ENCODE measurements around the gene ESRP2.

The ESRP2 gene

DNA sequence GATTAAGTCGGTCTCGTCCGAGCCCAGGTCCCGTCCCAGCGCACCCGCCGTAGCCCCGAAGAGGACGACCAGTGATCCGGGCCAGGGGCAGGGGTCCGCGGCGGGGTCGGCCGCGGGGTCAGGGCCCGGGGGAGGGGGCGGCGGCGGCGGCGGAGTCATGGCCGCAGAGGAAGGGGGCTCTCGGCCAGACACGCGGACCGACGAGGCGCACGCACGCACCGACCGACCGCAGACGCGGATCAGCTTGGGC is at the start of gene ESRP2:
Gene ESRP2, minus strand, starts transcription at position 241 of the 250 bp plus-strand sequence. Its CDS starts 82 bp downstream, at position 159.
- no peak for DNase-seq (ENCODE audit: low spot score)

DNA sequence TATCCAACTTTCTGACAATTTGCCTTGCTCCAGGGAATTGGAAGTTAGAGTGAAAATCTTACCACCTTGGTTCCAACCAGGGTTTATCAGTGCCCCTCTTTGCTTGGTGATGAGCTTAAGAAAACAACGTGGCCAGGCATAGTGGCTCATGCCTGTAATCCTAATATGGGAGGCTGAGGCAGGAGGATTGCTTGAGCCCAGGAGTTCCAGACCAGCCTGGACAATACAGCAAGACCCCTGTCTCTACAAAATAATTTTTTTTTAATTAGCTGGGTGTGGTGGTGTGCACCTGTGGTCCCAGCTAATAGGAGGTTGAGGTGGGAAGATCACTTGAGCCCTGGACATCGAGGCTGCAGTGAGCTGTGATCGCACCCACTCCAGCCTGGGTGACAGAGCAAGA is 49.8 kb upstream of the ESRP2 start:
- DNase-seq (ENCODE audit: low spot score): no peak

DNA sequence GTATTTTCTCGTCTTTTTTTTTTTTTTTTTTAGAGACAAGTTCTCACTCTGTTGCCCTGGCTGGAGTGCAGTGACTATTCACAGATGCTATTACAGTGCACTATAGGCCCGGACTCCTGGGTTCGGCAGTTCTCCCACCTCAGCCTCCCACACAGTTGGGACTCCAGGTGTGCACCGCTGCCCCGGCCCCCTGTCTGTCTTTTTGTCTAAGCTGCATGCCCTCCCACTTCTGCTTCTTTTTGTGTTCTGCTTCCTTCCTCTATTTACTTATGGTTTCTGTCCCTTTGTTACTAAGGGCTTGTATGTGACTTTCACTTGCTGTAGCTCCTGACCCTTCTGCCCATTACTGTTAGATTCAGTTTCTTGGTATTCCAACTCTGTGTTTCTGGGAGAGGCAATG is 48.9 kb upstream of the ESRP2 start:
- DNase-seq (ENCODE audit: low spot score): no peak

DNA sequence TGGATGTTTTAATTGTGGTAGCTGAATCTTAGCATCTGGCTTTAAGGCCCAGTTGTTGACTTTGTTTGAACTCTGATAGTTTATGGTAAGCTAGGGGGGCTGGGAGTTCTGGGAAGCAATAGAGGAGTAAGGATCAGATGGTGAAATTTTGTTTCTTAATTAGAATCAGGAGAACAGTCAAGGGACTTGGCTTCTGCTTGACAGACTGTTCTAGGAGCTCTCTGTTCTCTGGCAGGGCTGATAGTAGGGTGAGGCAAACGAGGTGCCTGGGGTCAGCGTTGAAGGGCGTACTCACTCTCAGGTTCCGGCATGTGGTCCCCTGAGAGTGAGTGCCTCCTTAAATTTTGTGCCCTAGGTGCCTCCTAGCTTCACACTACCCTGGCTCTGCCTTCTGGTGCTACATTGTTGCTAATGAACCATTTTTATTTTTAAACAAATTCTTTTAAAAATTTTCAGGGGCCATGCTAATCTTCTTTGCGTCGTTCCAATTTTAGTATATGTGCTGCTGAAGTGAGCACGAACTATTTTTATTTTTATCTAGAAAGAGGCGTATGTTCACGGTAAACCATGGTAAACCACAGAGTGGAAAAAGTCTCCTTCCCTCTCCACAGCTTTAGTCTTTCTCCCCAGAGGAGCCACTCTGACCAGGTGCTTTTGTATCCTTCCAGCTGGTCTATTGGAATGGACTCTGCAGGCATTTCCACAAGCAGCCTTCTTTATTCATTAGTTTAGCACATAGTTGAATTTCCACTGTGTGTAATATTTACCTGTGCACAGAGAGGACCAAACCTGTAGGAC is 48.1 kb upstream of the ESRP2 start:
- DNase-seq (ENCODE audit: low spot score): no peak

DNA sequence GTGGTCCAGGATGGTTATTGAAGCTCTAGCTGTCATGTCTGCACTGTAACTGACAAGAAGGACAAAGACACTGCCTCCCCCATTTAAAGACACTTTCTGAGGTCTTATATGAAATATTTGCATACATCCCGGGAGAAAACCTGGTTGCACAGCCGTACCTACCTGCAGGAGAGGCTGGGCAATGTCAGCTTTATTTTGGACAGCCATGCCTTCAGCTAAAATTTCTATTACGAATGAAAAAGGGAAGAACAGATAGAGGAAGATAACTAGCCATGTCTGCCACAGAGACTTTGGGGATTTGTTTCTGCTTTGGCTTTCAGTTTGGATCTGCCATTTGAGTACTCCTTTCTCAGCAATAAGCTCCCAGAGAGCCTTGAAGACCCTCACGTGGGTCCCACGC is 47.4 kb upstream of the ESRP2 start:
- DNase-seq (ENCODE audit: low spot score): no peak

DNA sequence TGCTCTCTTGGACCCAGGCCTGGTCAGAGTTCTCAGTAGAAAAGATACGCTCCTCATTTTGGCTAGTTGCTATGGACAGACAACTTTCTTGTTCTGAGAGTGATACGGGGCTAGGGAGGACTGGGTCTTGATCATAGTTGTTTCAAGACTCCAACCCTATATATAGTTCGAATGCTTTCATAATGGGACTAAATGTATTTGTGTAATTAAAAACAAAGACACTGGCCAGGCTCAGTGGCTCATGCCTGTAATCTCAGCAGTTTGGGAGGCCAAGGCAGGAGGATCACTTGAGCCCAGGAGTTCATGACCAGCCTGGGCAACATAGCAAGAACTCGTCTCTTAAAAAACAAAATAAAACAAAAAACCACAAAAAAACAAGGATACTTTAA is 46.1 kb upstream of the ESRP2 start:
- DNase-seq (ENCODE audit: low spot score): no peak

DNA sequence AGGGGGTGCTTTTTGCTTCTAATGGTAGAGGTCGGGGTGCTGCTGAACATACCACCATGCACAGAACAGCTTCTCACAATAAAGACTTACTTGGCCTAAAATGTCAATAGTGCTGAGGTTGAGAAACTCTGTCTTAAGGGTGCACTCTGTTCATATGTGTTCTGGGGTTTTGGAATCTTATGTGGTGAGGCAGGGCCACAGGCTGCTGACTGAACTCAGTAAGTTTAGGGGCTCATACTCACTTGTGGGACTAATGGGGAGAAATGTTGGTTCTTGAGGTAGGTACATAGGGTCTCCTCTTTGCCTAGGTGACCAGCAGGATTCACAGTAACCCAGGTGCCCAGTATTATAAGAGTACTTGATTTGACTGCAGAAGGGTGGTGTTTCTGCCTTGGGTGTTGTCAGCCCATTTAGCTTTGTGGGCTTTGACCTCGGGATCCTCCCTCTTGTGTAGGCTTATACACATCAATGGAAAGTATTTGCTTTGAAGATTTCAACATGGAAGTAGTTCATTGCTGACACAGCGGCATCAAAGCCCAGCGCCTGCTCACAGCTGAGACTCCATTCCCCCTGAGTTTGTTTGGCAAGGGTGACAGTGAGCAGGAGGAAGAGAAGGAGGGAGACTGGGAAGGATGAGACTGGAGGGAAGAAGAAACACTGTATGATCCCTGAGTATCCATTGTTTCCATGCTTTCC is 45.6 kb upstream of the ESRP2 start:
- peak; percentile 35 for DNase-seq (ENCODE audit: low spot score)

DNA sequence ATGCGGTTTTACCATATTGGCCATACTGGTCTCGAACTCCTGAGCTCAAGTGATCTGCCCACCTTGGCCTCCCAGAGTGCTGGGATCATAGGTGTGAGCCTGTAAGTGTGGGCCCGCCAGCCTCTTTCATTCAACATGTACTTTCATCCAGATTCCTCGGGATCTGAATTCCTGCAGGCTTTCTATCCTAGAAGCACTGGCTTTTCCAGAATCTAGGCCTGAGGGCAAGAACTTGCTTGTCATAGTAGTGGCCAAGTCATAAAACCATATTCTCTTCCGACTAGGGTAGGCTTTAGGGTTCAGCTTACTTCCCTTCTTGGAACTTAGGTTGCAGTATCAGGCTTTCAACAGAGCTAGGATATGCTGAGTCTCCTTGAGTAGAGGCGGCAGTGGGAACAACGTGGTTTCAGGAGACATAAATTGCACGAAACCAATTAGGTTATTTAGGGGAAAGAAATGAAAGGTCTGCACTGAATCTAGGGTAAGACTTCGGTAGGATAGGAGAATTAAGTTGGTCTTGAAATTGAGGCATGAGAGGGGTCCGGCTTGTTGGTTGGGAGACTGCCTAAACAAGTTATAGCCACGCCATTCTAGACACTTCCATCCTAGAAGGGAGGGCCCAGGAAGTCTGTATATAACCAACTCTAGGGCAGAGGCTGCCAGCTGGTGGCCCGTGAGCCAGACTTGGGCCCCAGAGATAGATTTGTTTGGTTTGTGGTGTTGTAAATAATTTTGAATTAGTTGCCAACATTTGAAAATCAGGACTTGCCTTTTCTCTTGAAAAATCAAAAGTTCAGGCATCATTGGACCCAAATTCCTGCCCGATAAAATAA is 44.0 kb upstream of the ESRP2 start:
- no peak for DNase-seq (ENCODE audit: low spot score)

DNA sequence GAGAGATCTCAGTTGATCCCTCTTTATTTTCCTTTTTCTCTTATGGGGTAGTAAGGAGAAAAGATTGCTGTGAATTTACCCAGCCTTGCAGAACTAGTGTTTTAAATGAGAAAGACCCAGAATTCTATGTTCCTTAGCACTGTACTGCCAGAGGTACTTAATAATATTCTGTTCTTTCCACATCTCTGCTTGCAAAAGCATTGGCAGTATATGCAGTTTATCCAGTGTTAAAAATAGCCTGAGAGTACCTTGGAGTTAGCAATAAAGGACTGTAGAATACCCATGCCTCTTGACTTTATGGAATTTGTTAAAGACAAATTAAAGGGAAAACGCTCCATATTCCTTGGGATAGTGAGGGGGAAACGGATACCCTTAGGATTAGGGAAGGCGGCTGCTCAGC is 40.3 kb upstream of the ESRP2 start:
- no peak for DNase-seq (ENCODE audit: low spot score)

DNA sequence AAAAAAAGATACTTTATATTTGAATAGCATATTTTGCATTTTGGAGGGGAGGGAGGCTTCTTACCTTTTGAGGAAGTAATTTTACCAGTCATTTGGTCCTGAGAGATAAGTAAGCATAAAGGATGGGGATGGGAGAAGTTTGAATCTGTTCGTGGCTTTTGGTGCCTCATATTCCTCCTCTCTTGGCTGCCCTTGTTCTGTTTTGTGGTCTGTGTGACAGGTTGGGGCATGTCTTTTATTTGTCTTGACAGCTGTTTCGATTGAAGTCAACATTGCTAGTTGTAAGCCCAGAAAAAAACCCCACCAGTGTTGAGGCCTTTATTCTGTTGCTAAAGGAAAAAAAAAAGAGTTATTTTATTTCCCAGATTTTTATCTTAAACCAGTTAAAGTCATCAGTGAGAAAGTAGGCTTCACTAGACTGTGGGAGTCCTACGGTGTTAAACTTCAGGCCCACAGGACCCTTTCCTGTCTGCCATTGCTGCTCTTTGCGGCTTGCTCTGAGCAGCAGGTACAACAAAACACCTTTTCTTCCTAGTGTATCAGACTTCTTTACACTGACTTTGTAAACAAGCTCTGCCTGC is 39.8 kb upstream of the ESRP2 start:
- DNase-seq (ENCODE audit: low spot score): peak; percentile 73

DNA sequence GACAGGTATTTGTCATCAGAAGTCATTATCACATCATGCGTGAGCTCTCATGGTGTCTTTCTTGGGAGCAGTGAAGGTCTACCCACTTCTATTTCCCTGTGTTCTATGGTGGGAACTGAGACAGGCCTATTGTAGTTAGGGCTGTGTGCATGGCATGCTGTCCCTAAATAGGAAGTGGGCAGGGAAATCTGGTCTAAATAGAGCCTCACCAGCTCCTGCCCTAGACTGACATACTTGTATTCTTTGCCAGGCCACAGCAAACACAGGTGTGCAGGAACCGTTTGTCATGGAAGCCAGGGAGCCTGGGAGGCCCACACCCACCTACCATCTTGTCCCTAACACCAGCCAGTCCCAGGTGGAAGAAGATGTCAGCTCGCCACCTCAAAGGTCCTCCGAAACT is 38.5 kb upstream of the ESRP2 start:
- DNase-seq (ENCODE audit: low spot score): no peak

DNA sequence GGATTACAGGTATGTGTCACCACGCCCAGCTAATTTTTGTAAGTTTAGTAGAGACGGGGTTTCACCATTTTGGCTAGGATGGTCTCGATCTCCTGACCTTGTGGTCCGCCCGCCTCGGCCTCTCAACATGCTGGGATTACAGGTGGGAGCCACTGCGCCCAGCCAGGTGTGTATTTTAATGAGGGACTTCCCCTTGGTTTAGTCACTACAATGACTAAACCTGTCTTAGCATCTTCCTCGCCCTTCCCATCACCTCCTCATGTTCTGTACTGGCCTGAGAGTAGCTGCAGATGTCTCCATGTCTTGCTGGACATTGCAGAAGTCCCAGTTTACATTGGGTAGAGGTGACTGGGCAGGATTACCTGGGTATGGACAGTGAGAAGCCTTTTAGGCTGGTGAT is 38.0 kb upstream of the ESRP2 start:
- peak; percentile 29 for DNase-seq (ENCODE audit: low spot score)

DNA sequence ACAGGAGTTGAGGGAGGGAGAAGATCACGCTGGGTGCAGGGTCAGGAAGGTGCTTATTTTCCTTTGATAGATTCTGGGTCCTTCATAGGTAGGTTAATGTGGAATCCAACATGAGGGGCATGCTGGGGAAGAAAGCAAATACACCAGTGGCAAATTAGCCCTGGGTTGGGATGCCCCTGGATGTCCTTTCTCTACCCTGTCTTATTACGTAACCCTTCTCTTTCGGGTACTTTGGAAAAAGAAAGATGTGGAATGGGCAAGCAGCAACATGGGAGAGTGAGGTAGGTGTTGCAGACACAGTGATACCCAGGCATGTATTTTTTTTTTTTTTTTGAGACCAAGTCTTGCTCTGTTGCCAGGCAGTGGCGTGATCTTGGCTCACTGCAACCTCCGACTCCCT is 37.5 kb upstream of the ESRP2 start:
- no peak for DNase-seq (ENCODE audit: low spot score)

DNA sequence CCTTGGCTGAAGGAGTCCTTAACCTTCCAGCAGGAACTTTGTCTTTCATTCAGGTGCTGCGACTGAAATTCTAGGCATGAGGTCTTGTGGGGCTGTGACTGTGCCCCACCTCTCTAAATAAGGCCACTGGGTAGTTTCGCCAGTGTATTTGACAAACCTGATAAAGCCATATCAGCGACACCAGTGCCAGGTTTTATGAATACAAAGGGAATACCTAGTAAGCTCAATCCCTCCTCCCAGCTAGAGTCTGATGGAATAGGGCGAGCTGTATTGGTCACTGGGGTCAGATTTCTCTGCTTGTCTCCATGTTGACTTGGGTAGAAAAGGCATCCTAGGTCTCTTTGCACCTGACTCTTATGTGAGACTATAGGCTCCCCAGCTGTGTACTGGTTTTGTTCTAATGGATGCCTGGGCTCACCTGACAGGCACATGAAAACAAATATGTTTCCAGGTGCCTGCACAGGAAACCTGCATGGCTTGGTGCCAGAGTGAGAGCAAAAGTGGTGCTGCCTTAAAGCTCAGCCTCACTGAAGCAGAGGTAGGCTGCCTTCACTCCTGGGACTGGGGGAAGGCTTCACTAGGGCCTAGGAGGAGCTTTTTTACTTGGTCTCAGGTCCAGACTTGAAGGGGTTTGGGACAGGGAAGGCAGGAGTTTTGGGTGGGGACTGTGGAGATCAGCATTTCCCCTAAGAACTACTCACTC is 36.7 kb upstream of the ESRP2 start:
- peak; percentile 64 for DNase-seq (ENCODE audit: low spot score)

DNA sequence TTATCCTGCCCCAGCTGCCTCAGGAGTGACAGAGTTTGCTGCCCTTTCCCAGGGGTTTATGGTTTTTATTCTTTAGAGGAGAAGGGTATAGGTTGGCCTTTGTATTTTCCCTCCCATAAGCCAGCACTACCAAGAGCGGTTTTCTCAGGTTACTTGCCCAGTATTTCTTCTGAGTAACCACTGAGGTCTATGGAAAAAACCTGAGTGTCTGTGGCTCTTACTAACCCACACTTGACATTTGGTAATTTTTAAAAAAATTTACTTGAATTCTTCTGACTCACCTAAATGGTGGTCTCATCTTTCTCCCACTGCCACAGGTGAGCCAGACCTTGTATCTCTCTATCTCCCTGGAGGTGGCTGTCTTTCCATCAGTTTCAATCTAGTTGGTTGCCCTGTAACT is 34.4 kb upstream of the ESRP2 start:
- DNase-seq (ENCODE audit: low spot score): peak; percentile 63

DNA sequence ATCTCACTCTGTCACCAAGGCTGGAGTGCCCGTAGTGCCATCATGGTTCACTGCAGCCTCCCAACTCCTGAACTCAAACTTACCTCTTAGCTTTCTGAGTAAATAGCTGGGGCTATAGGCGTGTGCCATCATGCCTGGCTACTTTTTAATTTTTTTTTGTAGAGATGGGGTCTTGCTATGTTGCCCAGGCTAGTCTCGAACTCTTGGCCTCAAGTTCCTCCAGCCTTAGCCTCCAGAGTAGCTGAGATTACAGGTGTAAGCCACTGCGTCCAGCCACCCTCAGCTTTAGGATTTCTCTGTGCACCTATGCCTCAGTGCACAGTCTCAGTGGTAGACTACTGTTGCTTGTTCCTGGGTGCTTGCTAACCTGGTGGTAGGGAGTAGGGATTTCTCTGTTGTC is 33.9 kb upstream of the ESRP2 start:
- DNase-seq (ENCODE audit: low spot score): no peak

DNA sequence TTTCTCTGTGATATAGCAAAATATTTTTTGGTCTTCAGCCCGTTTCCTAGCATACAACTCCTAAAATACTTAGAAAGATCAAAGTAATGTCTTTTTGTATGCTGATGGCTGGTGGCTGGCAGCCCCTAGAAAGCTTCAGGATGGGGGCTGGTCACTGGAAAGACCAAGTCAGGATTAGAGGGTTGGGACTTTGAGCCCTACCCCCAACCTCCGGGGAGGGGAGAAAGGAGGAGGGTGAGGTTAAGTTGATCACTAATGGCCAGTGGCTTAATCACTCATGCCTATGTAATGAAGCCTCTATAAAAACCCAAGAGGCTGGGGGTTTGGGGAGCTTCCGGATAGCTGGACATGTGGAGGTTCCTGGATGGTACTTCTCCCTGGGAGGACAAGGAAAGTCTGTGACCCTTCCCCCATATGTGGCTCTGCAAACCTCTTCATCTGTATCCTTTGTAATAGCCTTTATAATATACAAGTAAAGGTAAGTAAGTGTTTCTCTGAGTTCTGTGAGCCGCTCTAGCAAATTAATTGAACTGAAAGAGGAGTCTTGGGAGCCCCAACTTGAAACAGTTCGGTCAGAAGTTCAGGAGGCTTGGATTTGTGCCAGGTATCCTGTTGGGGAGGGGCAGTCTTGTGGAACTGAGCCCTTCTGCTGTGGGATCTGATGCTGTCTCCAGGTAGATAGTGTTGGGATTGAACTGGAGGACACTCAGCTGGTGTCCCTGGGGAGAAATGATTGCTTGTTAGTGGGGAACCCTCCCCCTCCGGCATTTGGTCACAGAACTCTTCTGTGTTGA is 31.9 kb upstream of the ESRP2 start:
- DNase-seq (ENCODE audit: low spot score): no peak

DNA sequence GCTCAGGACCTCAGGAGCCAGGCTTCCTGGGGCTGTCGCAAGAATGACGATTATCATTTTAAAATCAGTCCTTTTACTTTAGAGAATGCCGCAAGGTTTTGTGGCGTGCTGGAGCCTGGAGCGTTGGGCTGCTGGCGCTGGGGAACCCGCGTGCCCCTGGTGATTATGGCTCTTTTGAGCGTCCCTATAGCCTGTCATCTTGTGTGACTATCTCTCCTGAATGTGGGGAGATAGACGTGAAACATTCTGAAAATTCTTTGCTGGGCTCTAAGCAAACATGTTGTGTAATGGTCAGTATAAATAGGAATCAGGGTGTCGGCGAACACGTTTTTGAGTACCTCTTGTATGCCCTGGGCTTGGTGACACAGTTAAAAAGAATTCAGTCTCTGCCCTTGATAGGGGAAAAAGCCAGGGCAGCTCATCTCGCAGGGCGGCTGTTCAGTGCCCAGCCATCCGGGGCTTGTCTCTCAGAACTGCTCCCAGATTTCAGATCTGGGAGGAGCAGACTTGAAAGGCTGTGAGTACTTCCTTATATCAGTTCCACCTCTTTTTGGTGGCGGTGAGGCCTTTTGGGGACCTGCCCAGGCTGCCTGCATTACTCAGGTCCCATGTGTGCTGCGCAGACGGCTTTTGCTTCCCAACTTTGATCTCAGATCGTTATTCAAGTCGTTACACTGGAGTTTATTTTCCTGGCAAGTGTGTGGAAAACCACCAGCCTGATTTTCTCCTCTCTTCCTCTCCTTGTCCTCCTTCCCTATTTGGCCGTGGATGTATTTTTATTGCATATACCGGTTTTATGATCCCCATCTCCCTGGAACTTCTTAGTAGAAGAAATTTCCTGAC is 29.4 kb upstream of the ESRP2 start:
- peak; percentile 57 for DNase-seq (ENCODE audit: low spot score)

DNA sequence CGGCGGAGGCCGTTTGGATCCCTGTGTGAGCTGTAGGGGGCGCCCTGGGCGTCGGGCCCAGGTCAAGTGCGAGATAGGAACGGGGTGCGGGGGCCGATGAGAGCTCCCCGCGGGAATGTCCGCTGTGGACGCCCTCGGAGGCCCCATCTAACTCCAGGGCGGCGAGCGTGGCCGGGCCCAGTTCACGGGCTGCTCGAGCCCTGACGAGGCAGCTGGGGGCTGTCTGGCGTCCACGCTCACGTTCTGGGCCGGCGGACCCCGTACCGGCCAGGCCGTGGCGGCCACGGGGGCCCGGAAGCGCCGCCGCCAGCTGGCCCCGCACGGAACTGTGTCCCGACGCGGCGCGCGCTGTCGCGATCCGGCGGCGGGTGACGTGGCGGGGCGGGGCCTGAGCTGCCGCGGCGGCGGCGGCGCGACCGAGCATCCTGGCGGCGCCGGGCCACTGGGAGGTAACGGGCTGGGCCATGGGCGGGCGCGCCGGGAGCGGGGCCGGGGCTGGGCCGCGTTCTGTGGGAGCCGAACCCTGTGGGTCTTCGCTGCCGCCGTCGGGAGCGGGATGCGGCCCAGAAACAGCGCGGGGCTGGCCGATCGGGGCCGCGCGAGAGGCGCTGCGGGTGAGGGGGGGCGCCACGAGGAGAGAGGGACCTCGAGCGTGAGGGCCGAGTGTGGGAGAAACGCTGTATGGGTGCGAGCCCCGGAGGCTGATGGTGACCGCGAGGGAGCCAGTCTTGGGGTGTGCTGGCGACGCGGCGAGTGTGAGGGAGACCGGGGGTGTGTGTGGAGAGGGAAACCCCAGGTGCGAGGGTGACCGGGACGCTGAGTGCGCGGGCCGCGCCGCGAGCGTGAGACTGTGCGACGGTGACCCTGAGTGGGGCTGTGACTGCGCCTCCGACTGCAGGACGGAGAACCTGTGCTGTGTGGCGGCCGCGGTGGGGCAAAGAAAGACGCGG is 28.5 kb upstream of the ESRP2 start, which contains the start of gene SLC7A6:
Gene SLC7A6, plus strand, starts transcription at position 399 of the 950 bp plus-strand sequence. CDS start 10,201 bp downstream, outside the sequence.
- DNase-seq (ENCODE audit: low spot score): peak; percentile 83

Measured in CD4-positive, alpha-beta T cell treated with Interleukin-2 at 100 ng/mL for 4 hours (primary cell).